AG10803 (cell line): ENCODE results near the gene TRIM71.
"Not testable (repeated sequence)": the region's sequence is repeated elsewhere in the genome, so short reads cannot be mapped to it uniquely, and the experiment has no call there.

Experiments used
- DNase-seq: peaks from one replicate; pipeline ENCODE4 v3.0.0; 2010; ENCODE audit warnings: low read depth
- H3K4me3 ChIP-seq: 2 replicates; pipeline ENCODE4 v1.5.1; 2011; ENCODE audit warnings: mild to moderate bottlenecking, low read length, control low read depth
- TF ChIP-seq, protein P1 (sequence below): conservative IDR thresholded peaks from 2 replicates; pipeline ENCODE4 v1.5.1; 2011; ENCODE audit warnings: mild to moderate bottlenecking, low read length, control low read depth, inconsistent platforms

TRIM71 gene

DNA sequence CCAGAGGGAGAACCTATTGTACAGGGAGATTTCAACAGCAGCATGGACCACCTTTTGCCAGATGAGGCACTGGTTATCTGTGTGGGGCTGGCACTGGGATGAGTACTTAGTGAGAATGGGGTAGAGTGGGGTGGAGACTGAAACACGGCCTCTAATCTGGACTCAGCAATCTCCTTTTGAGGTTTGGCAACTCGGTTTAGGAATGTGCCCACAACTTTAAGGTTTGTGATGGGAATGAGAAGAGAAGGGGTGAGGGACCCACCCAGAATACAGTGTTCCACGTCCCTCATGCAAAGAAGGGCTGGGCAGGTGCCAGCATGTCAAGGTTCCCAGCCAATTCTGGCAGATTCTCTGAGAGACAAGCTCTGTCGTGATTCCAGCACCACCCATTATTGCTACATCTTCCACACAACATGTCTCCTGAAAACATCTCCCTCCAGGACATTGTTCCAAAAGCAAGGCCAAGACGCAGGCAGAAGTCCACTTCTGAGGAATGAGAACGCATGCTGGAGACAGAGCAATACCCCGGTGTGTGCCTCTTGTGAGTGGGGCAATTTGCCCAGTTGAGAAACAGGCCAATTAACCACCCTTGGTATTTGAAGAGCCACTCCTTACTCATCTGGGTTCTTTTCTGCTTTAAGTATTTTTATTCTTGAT lies 96.1 kb downstream of the TRIM71 start:
- DNase-seq = peak; percentile 95
- H3K4me3 ChIP-seq = no peak overlapping the region
- TF ChIP-seq, protein P1, sequence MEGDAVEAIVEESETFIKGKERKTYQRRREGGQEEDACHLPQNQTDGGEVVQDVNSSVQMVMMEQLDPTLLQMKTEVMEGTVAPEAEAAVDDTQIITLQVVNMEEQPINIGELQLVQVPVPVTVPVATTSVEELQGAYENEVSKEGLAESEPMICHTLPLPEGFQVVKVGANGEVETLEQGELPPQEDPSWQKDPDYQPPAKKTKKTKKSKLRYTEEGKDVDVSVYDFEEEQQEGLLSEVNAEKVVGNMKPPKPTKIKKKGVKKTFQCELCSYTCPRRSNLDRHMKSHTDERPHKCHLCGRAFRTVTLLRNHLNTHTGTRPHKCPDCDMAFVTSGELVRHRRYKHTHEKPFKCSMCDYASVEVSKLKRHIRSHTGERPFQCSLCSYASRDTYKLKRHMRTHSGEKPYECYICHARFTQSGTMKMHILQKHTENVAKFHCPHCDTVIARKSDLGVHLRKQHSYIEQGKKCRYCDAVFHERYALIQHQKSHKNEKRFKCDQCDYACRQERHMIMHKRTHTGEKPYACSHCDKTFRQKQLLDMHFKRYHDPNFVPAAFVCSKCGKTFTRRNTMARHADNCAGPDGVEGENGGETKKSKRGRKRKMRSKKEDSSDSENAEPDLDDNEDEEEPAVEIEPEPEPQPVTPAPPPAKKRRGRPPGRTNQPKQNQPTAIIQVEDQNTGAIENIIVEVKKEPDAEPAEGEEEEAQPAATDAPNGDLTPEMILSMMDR = no peak

DNA sequence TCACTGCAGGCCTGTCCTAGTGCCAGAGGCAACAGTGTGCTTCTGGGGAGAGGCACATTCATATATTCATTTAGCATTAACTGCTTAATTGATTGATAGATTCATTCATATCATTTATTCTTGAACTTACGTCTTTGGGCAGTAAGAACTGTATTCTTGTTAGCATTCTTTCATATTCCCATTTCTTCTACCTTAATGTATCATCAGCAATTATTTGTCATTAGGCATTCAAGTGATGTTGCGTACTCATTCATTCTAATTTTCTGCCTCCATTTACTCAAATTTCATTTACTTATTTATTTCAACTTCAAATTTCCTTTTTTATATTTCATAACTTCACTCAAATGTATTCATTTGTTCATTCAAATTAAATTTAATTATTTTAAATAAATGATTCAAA lies 102.1 kb downstream of the TRIM71 start:
- no peak for DNase-seq
- TF ChIP-seq, protein P1 = no peak
- no peak overlapping the region for H3K4me3 ChIP-seq

DNA sequence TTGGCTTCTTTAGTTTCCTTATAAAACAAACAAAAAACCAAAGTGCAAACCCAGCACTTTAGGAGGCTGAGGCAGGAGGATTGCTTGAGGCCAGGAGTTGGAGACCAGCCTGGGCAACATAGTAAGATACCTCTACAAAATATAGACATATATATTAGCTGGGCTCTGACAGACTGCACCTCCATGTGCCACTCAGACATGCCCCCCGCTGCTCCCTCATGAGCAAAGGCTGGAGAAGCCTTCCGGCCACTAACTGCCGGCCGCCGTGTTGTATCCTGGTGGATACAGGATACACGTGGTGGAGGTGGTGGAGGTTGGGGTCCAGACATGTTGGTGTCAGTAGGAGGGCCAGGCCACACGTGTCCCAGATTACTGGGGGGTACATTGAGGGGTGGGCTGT lies 104.3 kb downstream of the TRIM71 start:
- no peak overlapping the region for H3K4me3 ChIP-seq
- no peak for DNase-seq
- TF ChIP-seq, protein P1 = no peak

DNA sequence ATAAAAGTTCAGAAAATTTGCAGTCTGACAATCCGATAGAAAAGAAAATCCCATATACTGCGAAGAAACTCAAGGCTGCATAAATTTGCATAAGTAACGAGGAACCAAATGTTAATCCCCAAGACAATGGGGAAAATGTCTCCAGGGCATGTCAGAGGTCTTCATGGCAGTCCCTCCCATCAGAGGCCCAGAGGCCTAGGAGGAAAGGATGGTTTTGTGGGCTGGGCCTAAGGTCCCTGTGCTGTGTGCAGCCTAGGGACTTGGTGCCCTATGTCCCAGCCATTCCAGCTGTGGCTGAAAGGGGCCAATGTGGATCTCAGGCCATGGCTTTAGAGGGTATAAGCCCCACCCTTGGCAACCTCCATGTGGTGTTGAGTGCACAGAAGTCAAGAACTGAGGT lies 112.4 kb downstream of the TRIM71 start:
- no peak overlapping the region for H3K4me3 ChIP-seq
- TF ChIP-seq, protein P1 = no peak
- no peak for DNase-seq

DNA sequence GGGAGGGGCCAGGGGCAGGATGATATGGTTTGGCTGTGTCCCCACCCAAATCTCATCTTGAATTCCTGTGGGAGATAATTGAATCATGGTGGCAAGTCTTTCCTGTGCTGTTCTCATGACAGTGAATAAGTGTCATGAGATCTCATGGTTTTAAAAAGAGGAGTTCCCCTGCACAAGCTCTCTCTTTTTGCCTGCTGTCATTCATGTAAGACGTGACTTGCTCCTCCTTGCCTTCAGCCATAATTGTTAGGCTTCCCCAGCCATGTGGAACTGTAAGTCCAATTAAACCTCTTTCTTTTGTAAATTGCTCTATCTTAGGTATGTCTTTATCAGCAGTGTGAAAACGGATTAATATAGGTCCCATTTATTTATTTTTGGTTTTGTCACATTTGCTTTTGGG lies 113.5 kb downstream of the TRIM71 start:
- not testable (repeated sequence) for DNase-seq, H3K4me3 ChIP-seq

DNA sequence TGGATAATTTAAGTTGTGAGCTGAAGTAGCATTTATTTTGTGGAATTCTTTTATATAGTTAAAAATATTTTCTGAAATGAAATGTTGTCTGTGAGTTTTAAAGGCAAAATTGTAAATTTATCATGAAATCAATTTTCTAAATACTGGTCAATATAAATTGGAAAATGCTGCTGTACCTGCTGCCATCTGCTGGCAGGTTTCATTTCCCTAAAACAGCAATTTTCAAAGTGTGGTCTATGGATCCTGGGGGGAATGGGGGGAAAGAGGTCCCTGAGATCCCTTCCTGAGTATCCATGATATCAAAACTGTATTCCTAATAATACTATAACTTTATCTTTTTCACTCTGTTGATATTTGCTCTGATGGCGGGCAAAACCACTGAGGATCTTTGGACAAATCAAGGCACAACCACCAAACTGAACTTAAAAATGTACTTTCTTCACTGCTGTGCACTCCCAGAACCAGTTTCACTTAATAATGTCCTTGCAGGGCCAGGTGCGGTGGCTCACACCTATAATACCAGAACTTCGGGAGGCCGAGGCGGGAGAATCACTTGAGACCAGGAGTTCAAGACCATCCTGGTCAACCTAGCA lies 116.4 kb downstream of the TRIM71 start:
- DNase-seq = peak; percentile 13

DNA sequence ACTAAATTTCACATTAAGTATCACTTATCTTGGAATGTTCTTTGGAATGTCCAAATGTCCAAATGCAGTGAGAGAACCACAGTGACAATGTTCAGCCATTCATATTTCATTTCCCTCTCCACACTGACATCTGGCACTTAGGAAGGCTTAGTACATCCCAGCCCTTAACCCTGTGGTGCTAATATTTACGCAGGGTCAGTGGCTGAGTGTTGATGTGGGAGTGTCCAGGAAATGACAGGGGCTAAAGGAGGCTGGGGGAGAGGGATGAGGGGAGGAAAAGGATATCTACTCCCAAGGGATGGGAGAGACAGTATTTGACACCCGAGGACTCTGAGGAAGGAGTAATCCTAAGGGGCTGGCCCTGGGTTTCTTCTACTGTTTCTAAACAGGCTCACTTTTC lies 119.5 kb downstream of the TRIM71 start:
- no peak overlapping the region for H3K4me3 ChIP-seq
- TF ChIP-seq, protein P1 = no peak
- no peak for DNase-seq

More for the DNA sequence above, 116.4 kb downstream of the TRIM71 start:
- TF ChIP-seq, protein P1 = peak; percentile 75
- no peak overlapping the region for H3K4me3 ChIP-seq

DNA sequence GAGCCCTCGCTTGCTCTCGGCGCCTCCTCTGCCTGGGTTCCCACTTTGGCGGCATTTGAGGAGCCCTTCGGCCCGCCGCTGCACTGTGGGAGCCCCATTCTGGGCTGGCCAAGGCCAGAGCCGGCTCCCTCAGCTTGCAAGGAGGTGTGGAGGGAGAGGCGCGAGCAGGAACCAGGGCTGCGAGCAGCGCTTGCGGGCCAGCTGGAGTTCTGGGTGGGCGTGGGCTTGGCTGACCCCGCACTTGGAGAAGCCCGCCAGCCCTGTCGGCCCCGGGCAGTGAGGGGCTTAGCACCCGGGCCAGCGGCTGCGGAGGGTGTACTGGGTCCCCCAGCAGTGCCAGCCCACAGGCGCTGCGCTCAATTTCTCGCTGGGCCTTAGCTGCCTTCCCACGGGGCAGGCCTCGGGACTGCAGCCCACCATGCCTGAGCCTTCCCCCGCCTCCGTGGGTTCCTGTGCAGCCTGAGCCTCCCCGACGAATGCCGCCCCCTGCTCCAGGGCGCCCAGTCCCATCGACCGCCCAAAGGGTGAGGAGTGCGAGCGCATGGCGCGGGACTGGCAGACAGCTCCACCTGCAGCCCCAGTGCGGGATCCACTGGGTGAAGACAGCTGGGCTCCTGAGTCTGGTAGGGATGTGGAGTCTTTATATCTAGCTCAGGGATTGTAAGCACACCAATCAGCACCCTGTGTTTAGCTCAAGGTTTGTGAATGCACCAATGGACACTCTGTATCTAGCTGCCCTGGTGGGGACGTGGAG lies 121.9 kb downstream of the TRIM71 start:
- not testable (repeated sequence) for DNase-seq, H3K4me3 ChIP-seq
